HG03460 (cell line): ENCODE results near the gene TP53TG5.
"Not testable (repeated sequence)": the region's sequence is repeated elsewhere in the genome, so short reads cannot be mapped to it uniquely, and the experiment has no call there.

Experiments used
- ATAC-seq: cut with Tn5 transposase; IDR thresholded peaks from one replicate; pipeline ENCODE4 v1.9.1; 2021; ENCODE audit not compliant: unreplicated experiment

TP53TG5 gene

DNA sequence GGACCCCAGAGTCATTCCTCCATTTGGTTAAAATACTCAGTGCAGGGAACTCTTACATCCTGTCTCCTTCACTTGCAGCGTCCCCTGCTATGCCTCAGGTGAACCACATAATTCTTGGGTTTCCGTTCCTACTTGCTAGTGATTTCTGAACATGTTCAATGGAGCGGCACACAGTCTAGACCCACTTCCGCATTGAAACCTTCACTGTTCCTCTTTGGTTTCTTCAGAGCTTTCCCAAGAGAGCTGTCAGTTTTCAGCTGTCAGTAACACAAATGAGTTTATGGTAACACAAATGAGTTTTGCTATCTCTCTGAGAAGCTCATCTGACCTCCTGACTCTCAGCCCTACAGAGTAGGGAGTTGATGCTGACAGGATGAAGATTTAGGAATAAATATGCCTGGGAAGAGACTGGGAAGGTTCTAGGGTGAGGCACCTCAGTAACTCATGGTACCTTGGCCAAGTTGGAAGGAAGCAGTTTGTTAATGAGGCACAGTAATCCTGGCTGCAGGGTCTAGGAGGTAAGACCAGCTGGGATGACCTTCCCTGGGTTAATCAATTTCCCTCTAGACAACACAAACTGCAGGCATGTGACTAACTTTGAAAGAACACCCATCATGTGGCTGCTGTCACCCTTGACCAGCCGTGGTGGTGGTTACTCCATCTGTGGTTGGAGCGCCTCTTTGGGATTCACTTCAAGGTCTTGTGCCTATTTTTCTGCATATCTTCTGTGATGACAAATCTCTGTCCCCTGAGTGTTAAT lies 9.7 kb downstream of the TP53TG5 start:
- peak; percentile 81 for ATAC-seq

DNA sequence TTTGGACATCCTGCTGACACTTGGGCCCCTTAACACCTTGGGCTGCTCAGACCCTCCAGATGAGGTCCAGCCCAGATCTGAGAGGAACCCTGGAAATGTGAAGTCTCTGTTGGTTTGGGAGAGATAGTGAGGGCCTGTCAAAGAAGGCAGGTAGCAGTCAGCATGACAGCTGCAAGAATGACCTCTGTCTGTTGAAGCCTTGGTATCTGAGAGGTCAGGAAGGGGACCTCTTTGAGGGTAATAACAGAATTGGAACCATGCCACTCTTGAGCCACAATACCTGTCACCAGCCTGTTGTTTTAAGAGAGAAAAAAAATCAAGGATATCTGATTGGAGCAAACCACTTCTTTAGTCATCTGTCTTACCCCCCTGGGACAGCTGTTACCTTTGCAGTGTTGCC lies 11.0 kb downstream of the TP53TG5 start:
- ATAC-seq, result no peak

DNA sequence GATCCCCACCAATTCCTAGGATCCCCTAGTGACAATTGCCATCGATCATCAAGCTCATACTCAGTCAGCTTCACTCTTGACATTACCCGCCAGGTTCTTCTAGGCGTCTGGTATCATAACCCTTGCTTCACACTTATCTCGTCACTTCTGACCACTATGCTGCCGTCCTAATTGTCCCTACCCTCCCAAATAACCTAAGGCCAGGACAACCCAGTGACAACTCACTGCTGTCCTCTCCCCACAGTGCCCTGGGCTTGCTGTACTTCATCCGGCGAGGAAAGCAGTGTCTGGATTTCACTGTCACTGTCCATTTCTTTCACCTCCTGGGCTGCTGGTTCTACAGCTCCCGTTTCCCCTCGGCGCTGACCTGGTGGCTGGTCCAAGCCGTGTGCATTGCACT lies 11.5 kb downstream of the TP53TG5 start:
- ATAC-seq, result no peak

DNA sequence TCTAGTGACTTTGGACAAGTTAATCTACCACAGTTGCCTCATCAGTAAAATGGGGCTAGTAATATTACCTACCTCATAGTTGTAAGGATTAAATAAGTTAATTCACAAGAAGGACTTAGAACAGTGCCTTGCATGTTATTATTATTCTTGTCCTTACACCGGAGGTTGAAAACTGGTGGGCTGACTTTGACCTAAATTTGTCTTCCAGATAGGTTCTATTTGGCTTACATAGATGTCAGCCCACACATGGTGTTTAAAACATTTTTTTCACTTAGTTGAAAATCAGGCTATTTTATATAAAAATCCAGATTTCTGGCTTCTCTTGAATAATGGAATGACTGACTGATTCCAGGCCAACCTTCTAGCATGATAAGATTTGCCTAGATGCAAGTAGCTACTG lies 11.9 kb downstream of the TP53TG5 start:
- ATAC-seq, result no peak

DNA sequence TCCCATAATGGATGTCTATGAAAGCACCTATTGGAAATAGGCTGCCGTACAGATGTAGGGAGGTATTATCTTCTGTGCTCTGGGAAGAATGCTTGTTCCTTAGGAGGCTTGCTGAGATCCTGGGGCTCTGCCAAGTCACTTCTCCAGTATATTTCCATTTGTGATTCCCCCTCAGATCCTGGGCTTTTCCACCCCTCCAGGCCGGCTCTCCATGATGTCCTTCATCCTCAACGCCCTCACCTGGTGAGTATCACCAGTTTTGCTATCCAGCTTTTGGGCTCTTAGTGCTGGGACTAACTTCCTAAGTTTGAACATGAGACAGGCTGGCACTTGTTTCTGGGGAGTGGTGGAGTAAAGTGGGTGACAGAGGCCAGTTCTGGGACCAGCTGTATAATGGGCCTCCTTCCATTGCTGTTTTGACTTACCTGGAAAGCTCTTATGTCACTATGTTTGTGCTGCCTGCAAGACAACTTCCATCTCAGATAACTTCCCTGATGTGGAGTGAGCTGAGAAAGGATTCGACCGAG lies 12.6 kb downstream of the TP53TG5 start:
- no peak for ATAC-seq

DNA sequence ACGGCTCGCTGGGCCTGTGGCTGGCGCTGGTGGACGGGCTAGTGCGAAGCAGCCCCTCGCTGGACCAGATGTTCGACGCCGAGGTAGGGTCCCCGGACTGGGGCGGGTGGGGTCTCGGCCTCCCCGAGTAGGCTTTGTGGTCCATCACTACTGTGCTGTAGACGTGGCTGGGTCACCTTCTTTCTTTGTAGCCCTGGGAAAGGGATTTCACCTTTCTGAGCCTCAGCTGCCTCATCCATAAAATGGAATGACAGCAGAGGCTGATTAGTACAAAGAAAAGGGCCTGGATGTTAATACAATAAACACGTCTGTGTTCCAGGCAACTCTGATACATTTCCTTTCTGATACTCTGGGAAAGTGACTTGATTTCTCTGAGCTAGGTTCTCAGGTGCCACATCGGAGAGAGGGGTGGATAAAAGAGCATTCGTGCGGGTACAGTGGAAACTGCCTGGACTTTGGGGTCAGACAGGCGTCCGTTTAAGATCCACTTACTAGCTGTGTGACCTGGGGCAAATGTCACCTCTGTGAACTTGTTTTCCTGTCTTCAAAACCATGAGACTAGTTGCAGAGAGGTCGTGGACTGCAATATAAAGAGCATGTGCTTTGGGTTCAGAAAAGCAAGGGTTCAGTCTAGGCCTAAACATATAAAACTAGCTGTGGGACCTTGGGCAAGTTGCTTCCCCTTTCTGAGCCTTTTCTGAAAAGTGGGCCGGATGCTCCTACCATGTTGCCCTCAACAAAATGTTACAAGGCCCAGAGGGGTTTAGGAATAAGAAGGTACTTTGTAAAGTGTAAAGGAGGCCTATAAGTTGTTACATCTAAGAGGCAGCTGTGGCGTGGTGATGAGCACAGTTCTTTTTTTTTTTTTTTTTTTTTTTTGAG lies 14.3 kb downstream of the TP53TG5 start:
- no peak for ATAC-seq

DNA sequence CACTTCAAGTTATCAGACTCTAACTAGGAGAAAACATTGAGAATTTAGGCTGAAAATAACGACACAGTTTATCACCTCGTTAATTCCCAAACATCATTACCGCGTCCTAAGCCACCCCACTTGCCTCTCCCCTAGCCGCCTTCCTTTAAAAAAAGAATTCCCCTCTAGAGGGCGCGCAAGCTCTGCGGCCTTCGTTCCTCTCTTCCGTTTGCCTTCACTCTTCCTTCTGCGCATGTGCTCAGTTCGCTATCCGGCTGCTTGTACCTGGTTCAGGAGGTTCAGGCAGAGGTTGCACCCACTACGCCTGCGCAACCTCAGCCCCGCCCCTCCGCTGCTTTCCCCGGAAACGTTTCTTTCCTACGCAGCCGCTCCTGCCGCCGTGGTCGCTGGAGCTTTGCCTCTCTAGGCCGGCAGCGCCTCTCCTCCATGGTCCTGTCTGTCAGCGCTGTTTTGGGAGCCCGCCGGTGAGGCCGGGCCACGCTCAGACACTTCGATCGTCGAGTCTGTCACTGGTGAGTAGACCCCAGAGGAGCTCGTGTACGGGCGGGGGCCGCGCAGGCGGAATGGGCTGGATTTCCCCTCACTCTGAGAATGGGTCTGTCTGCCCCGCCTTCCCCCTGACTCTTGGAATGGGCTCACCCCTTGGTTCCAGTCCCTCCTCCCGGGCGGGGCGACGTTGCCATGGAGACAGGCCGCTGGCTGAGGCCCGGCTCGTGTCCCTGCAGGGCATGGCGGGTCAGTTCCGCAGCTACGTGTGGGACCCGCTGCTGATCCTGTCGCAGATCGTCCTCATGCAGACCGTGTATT lies 15.1 kb downstream of the TP53TG5 start, which contains the start of gene SYS1:
Gene SYS1, plus strand, starts transcription at position 353 of the 807 bp plus-strand sequence. Its CDS starts 376 bp downstream, at position 729.
- peak; percentile 71 for ATAC-seq

DNA sequence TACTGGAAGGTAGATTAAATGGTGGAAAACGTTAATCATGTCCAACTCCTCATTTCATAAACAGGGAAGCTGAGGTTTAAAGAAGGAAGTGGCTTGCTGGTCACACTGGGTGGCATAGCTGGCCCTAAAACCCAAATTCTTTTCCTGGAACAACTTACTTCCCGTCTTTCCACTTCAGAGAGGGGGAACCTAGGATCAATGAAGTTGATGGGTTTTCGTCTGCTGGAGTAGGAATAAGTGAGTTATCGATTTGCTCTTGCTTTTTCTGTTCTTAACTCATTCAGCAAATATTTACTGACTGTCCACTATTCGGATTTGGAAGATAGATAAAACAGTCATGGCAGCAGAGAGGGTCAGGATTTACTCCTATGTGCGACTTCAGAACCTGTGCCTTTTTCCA lies 16.3 kb downstream of the TP53TG5 start:
- ATAC-seq, result no peak

DNA sequence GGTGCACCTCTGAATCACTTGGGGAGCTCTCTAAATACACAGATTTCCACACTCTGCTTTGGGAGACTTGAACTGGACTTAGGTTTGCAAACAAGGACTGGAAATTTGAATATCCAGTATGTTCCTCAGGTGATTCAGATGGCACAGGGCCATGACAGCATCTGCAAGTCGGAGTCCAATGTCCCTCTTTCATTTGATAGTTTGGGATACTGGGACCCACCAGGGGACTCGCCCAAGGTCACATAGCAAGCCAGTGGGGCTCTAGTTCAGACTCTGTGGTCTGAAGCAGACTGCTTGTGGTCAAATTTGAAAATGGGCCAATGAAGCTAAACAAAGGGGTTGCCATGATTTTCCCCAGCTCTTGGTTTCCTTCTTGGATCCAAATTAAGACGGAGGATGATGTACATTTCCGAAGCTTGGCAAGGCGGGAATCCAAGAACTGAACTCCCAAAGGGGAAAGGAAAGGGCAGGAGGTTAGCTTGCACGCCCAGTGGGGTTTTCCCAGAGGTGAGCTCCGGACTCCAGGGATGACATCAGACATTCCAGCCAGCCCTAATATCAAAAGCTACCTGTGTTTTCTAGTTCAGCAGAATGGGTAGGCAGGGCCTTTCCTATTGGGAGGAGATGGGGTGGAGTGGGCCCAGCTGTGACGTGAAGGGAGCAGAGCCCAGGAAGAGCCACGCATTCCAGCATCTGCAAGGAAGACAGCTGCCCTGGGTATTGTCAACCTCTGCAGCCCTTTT lies 18.5 kb downstream of the TP53TG5 start:
- no peak for ATAC-seq

DNA sequence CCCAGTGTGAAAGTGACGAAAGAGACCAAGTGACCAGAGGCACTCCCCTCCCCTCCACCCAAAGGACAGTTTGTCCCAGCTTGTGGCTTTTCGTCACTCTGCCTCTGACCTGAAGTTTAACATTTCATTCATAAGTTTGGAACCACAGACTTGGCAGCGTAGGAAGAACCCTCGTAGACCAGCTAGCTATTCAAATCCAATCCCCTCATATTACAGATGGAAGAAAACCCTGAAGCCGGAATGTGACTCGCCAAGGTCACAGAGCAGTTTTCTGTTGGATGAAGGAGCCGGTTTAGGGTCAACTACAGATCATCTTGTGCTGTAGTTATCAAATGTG lies 19.1 kb downstream of the TP53TG5 start:
- ATAC-seq, result no peak

DNA sequence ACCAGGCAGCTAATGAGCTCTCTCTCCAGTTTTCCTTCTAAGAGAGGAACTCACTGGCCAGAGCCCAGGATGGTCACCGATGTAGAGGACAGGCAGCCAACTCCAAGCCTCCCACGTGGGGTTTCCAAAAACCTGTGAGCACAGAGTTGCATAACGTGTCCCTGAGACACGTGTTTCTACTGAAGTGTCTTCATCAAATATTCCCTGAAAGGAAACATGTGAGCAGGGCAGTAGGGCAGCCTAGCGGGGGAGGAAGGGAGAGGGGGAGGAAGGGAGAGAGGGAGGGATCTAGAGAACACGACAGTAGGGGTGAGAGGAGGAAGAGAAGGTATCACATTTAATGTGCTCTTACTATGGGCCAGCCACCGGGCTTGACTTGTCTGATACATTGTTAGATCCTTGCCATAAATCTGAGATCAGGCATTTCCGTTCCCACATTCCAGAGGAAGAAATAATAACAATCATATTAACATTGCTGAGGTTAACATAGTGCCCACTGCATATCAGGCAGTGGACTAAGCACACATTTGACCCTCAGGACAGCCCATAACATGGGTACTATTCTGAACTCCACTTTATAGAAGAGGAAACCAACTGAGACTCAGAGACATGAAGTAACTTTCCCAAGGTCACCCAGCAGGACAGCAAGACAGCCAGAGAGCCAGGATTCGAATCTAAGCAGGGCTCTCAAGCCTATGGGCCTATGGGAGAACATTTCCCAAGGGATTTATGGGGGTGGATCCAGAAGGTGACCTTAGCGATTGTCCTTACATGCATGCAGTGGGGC lies 19.6 kb downstream of the TP53TG5 start:
- ATAC-seq, result no peak

DNA sequence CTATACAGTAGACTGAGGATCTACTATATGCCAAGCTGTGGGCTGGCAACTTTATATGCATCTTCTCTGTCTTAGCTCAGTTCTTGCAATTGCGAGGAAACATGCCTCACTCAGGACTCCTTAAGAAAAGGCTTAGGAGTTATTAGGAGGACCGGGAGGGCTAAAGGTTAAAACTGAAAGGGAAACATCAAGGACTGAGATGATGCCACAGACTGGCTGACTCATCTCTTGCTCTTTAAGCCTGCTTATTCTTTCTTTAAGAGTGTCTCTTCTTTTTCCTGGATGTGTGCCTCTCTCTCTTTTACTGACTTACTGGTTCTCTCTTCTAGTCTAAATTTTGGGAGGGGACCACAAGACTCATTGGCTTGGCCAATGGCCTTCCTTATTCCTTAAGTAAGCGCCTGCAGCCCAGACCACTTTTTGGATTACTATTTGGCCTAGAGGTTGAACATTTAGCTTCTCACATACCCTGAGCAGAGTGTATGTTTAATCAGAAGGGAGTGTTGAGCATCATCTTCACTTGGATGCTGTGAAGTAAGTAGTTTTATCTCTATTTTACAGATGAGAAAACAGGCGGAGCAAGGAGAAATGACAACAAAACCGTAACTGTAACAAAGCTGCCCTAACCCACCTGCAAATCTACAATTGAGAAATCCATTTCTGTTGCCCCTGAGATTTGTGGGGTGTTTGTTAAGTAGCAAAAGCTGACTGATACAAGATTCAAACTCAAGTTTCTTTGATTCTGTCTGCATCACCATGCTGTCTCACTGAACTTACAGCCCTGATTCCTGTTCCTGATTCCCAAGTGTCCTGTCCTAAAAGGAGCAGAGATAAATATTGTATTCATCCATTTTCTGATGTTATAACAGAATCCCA lies 22.7 kb downstream of the TP53TG5 start:
- ATAC-seq, result no peak

DNA sequence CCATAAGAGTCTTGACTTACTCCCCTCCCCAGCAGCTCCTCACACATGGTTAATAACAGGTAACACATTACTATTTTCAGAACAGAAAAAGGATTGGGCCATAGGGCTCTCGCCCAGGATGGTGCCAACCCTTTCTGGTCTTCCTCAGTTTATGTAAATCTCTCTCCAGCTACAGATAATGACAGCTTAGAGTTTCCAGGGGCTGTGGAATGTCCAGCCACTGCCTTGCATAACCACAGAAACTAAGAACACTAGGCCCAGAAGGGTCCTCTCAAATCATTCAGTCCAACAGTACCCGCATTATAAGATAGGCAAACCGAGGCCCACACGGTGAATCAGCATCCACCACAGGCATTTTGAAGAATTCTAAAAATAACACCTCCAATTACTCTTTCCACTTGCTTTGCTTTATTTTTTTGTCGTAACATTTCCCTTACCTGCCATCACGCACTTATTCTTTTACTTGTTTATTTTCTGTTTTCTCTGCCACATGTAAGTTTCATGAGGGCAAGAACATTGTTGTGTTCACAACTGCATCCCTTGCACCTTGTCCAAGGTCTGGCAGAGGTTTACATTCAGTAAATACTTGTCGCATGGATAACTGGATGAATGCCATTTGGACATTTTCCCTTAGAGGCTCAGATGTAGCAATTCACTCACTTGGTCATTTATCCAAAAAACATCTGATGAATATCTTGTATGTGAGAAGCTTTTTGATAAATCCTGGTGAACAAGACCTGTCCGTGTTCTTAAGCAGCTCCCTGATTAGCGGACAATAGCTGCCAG lies 23.5 kb downstream of the TP53TG5 start:
- ATAC-seq, result no peak

DNA sequence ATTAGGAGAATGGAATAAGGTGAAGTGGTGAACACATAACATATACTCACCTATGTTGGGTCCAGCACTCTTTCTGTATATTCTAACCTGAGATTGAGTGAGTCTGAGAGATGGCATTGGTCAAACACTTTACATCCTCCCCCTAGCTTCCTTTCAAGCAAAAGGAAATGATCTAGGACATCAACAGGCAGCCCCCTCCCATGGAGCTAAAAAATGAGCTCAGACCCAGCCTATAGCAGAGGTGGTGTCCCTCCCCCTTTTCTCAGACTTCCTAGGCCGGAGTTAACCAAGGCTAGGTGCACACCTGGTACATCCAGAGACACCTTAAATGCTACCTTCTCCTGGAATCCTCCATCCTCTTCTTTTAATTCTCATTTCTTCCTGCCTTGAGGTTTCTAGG lies 24.4 kb downstream of the TP53TG5 start:
- ATAC-seq, result no peak

DNA sequence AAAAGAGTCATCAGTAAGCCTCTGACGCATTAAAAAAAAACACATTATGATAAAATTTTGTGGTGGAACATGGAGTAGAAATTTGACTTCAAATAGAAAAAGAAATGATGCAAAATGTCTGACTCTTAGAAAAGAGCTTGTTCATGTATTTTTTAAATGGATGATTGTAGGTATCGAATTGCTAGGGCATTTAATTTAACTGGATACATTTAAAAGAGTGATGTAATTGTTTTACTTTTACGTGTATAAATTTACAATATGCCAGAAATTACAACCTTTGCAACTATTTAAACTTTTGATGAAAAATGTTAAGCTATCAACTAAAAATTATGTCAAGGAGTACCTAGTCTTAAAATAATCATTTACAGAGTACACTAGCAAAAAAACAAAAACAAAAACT lies 25.4 kb downstream of the TP53TG5 start:
- ATAC-seq, result no peak

DNA sequence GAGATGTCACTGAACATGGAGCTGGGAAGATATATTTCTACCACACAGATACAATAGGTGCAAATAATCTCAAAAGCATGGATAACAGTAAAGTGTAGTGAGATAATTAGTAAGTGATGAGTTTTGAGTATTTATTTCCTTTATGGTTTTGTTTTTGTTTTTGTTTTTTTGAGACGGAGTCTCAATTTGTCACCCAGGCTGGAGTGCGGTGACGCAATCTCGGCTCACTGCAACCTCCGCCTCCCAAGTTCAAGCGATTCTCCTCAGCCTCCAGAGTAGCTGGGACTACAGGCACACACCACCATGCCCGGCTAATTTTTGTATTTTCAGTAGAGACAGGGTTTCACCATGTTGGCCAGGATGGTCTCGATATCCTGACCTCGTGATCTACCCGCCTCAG lies 27.3 kb downstream of the TP53TG5 start:
- ATAC-seq, result not testable (repeated sequence)

DNA sequence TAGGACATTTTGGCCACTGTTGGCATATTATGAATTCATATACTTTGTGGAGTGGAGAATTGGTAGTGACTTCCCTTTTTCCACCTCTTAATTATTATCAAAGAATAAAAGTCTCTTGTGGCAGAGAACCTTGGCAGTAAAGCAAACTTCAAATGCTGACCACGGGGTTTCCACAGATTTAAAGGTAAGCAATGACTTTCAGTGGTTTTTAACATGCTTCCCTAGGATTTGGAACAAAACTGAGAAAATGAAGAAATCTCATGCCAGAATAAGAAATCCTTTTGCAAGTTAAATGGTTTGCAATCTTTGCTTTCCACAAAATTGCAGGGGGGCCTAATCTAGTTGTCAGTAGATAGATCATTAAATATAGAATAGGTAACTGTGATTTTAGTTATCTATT lies 27.9 kb downstream of the TP53TG5 start:
- no peak for ATAC-seq
